ENCODE results near the gene HOXA1. TPM values are rescaled to one million over a fixed set of nuclear protein-coding genes. Genes with fewer than 3 reads are reported as not detected.

HOXA1 gene
- total RNA-seq, 1 donor from 2014 or later = not detected

- TF ChIP-seq CTCF (IDR thresholded peaks at IDR 0.05; ENCODE audit: partially characterized antibody, unreplicated experiment) = no peak
- Mint-ChIP-seq H3K4me1 (ENCODE audit: low read depth, unreplicated experiment) (no peaks in the 10 kb centered on the region), H3K9me3 (ENCODE audit: unreplicated experiment) (no peaks in the 10 kb centered on the region), H3K4me3 (ENCODE audit: unreplicated experiment) (no peak overlapping the region), H3K27me3 (ENCODE audit: unreplicated experiment) (peaks cover 2% of the 10 kb centered on the region), H3K36me3 (ENCODE audit: unreplicated experiment) (no peaks in the 10 kb centered on the region), H3K27ac (ENCODE audit: unreplicated experiment) (no peak overlapping the region)
- DNase-seq = no peak
These were observed 27.5 kb downstream of the HOXA1 start for GRCh38 chr7:27068259-27068658.

DNA sequence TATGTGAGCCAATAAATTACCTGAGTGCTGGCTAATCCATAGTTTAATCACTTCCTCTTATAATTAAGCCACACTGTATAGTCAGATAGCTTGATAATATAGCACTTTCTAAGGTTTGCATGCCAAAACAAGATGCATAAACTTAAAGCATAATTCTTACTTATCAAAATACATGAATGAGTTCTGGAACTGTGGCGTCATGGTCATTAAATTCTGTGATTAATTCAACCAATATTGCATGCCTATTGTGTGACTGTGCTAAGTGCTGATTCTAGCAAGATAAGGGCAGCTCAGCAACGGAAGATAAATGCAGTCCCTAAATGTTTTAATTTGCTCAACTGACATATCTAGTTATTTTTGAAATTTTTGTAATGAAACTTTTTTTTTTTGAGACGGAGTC, 29.7 kb downstream of the HOXA1 start:
- H3K4me3 Mint-ChIP-seq (ENCODE audit: unreplicated experiment) = no peak overlapping the region
- no peaks in the 10 kb centered on the region for H3K4me1 Mint-ChIP-seq (ENCODE audit: low read depth, unreplicated experiment)
- H3K9me3 Mint-ChIP-seq (ENCODE audit: unreplicated experiment) = no peaks in the 10 kb centered on the region
- H3K36me3 Mint-ChIP-seq (ENCODE audit: unreplicated experiment) = no peaks in the 10 kb centered on the region
- no peak for DNase-seq
- no peak overlapping the region for H3K27ac Mint-ChIP-seq (ENCODE audit: unreplicated experiment)
- peaks cover 2% of the 10 kb centered on the region for H3K27me3 Mint-ChIP-seq (ENCODE audit: unreplicated experiment)
- TF ChIP-seq CTCF (IDR thresholded peaks at IDR 0.05; ENCODE audit: partially characterized antibody, unreplicated experiment) = no peak

GRCh38 chr7:27065709-27066108, 30.1 kb downstream of the HOXA1 start:
- Mint-ChIP-seq H3K27me3 (ENCODE audit: unreplicated experiment) (peaks cover 2% of the 10 kb centered on the region), H3K36me3 (ENCODE audit: unreplicated experiment) (no peaks in the 10 kb centered on the region), H3K4me3 (ENCODE audit: unreplicated experiment) (no peak overlapping the region), H3K9me3 (ENCODE audit: unreplicated experiment) (no peaks in the 10 kb centered on the region), H3K4me1 (ENCODE audit: low read depth, unreplicated experiment) (no peaks in the 10 kb centered on the region), H3K27ac (ENCODE audit: unreplicated experiment) (no peak overlapping the region)
- no peak for DNase-seq
- no peak for TF ChIP-seq CTCF (IDR thresholded peaks at IDR 0.05; ENCODE audit: partially characterized antibody, unreplicated experiment)

- no peak for DNase-seq
- no peaks in the 10 kb centered on the region for H3K4me1 Mint-ChIP-seq (ENCODE audit: low read depth, unreplicated experiment)
- TF ChIP-seq CTCF (IDR thresholded peaks at IDR 0.05; ENCODE audit: partially characterized antibody, unreplicated experiment) = no peak
- no peaks in the 10 kb centered on the region for H3K9me3 Mint-ChIP-seq (ENCODE audit: unreplicated experiment)
- H3K27ac Mint-ChIP-seq (ENCODE audit: unreplicated experiment) = no peak overlapping the region
- H3K36me3 Mint-ChIP-seq (ENCODE audit: unreplicated experiment) = no peaks in the 10 kb centered on the region
- no peak overlapping the region for H3K4me3 Mint-ChIP-seq (ENCODE audit: unreplicated experiment)
- H3K27me3 Mint-ChIP-seq (ENCODE audit: unreplicated experiment) = peaks cover 2% of the 10 kb centered on the region
These were observed 31.1 kb downstream of the HOXA1 start for GRCh38 chr7:27064661-27065060.

DNA sequence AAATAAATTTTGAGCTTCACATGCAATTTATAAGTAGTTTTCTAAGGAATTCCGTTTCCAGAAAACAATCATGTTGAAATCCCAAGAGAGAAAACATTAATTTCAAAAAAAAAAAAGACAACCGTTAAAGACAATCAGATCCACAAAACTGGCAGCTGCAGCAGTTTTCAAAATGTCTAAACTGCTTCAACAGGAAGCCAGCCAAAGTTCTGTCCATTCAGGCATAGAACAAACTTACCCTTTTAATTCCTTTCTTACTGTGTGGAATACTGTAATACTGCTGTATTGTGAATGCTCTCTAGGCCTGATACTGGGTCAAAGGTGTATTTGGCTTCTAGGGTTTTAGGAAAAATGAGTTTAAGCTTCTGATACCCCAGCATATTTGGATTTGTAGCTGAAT, 31.6 kb downstream of the HOXA1 start:
- peaks cover 2% of the 10 kb centered on the region for H3K27me3 Mint-ChIP-seq (ENCODE audit: unreplicated experiment)
- no peak overlapping the region for H3K4me3 Mint-ChIP-seq (ENCODE audit: unreplicated experiment)
- H3K9me3 Mint-ChIP-seq (ENCODE audit: unreplicated experiment) = no peaks in the 10 kb centered on the region
- H3K27ac Mint-ChIP-seq (ENCODE audit: unreplicated experiment) = no peak overlapping the region
- no peak for TF ChIP-seq CTCF (IDR thresholded peaks at IDR 0.05; ENCODE audit: partially characterized antibody, unreplicated experiment)
- no peak for DNase-seq
- H3K36me3 Mint-ChIP-seq (ENCODE audit: unreplicated experiment) = no peaks in the 10 kb centered on the region
- no peaks in the 10 kb centered on the region for H3K4me1 Mint-ChIP-seq (ENCODE audit: low read depth, unreplicated experiment)

Measured in glutamatergic neuron (in vitro differentiated cells).